Endothelial cell of umbilical vein (primary cell): ENCODE measurements around the gene BPIFA2. TPM values are rescaled to one million over a fixed set of nuclear protein-coding genes. Genes with fewer than 3 reads are reported as not detected.

ENCODE experiments used
- BruUV-seq: library from RNA; stranded (reverse); fragments of 400-500 nt; replicated peaks from 2 replicates; lab custom pipeline; 2021; lab: Mats Ljungman, UMichigan
- CTCF ChIA-PET: fragments of 300-600, 350-600 bp; sonication (Branson Sonifier 250); formaldehyde crosslinking; loops from one replicate; lab custom pipeline; 2021; ENCODE audit warnings: antibody characterized with exemption, inconsistent platforms; lab: Charles Lee
- POLR2A ChIA-PET: fragments of 300-600, 350-600 bp; sonication (Branson Sonifier 250); formaldehyde crosslinking; loops from one replicate; lab custom pipeline; 2021; ENCODE audit warnings: antibody characterized with exemption, inconsistent platforms; lab: Charles Lee
- DNase-seq: peaks from one replicate; pipeline ENCODE4 v3.0.0-alpha.2; 2011; ENCODE audit warnings: low read depth, low spot score
- FAIRE-seq: peaks from 2 replicates; lab custom pipeline; 2011; peaks lifted over from hg19 to GRCh38; lab: Jason Lieb, UNC
- H2AFZ ChIP-seq: 2 replicates; pipeline ENCODE4 v1.6.0; 2012; ENCODE audit warnings: low read depth, low read length, control low read depth, inconsistent platforms
- H3K27ac ChIP-seq: 2 replicates; pipeline ENCODE4 v1.5.1; 2011; ENCODE audit warnings: low read depth, mild to moderate bottlenecking, control low read depth, low read length, moderate library complexity; ENCODE audit not compliant: insufficient read depth
- H3K27me3 ChIP-seq, 2 experiments: 2 replicates each; pipeline versions ENCODE4 v1.6.0 to v1.6.1; 2011; ENCODE audit warnings: low read length in 2 of 2, mixed read lengths in 1 of 2; ENCODE audit not compliant: control insufficient read depth in 2 of 2, insufficient read depth in 2 of 2
- H3K36me3 ChIP-seq, 2 experiments: 2 replicates in 1 of 2; 3 replicates in 1 of 2; pipeline ENCODE4 v1.5.1; 2011; ENCODE audit warnings: low read length in 2 of 2, mild to moderate bottlenecking in 1 of 2, moderate library complexity in 1 of 2; ENCODE audit not compliant: control insufficient read depth in 2 of 2, insufficient read depth in 2 of 2; ENCODE audit errors: extremely low read depth in 1 of 2
- H3K4me1 ChIP-seq: 3 replicates; pipeline ENCODE4 v1.5.1; 2011; ENCODE audit warnings: mild to moderate bottlenecking, low read length; ENCODE audit not compliant: control insufficient read depth, insufficient read depth; ENCODE audit errors: extremely low read depth
- H3K4me2 ChIP-seq: 2 replicates; pipeline ENCODE4 v1.6.1; 2011; ENCODE audit warnings: low read length, control low read depth, mixed read lengths; ENCODE audit not compliant: insufficient read depth
- H3K4me3 ChIP-seq, 3 experiments: fragments of 200-600 bp in 1 of 3; sonication (generic), shearing (Covaris generic) in 1 of 3; replicated peaks in 1 of 3; 2 replicates each; pipeline ENCODE4 v1.5.1; 2011 to 2016; ENCODE audit warnings: control low read depth in 3 of 3, low read length in 3 of 3, mild to moderate bottlenecking in 2 of 3, inconsistent platforms in 1 of 3, low read depth in 1 of 3, moderate library complexity in 1 of 3; ENCODE audit not compliant: insufficient read depth in 1 of 3
- H3K79me2 ChIP-seq: 2 replicates; pipeline ENCODE4 v1.6.0; 2012; ENCODE audit warnings: low read length, inconsistent platforms; ENCODE audit not compliant: control insufficient read depth, insufficient read depth
- H3K9ac ChIP-seq: replicated peaks from 2 replicates; pipeline ENCODE3; 2011; ENCODE audit warnings: low read length, control low read depth; ENCODE audit not compliant: insufficient read depth; ENCODE audit errors: extremely low read depth
- H3K9me1 ChIP-seq: replicated peaks from 3 replicates; pipeline ENCODE4 v1.6.0; 2011; ENCODE audit warnings: mild to moderate bottlenecking, low read length; ENCODE audit not compliant: control insufficient read depth, insufficient read depth; ENCODE audit errors: extremely low read depth
- H3K9me3 ChIP-seq: replicated peaks from 2 replicates; pipeline ENCODE4 v1.5.1; 2012; ENCODE audit warnings: low read length, inconsistent platforms; ENCODE audit not compliant: control insufficient read depth, insufficient read depth
- H4K20me1 ChIP-seq: replicated peaks from 2 replicates; pipeline ENCODE3; 2011; ENCODE audit warnings: mild to moderate bottlenecking, low read length; ENCODE audit not compliant: control insufficient read depth, insufficient read depth; ENCODE audit errors: extremely low read depth
- EZH2 ChIP-seq: IDR thresholded peaks from 2 replicates; pipeline ENCODE4 v1.6.1; 2012; ENCODE audit warnings: borderline replicate concordance, low read depth, mild to moderate bottlenecking, moderate library complexity, low read length, inconsistent platforms; ENCODE audit not compliant: severe bottlenecking
- FOS ChIP-seq: IDR thresholded peaks from 2 replicates; pipeline ENCODE4 v1.6.1; 2011; ENCODE audit warnings: mild to moderate bottlenecking, low read length, moderate library complexity, borderline replicate concordance; ENCODE audit not compliant: insufficient read depth
- GATA2 ChIP-seq: IDR thresholded peaks from 2 replicates; pipeline ENCODE4 v1.7.0; 2011; ENCODE audit warnings: low read depth, mild to moderate bottlenecking, moderate library complexity, mixed read lengths, low read length; ENCODE audit not compliant: insufficient read length, insufficient read depth
- JUN ChIP-seq: IDR thresholded peaks from 2 replicates; pipeline ENCODE4 v1.6.1; 2011; ENCODE audit warnings: borderline replicate concordance, low read depth; ENCODE audit not compliant: insufficient read length, insufficient read depth
- MYC ChIP-seq: IDR thresholded peaks from one replicate; pipeline ENCODE4 v1.6.1; 2011; ENCODE audit warnings: mild to moderate bottlenecking, low read depth, low read length
- POLR2A ChIP-seq: IDR thresholded peaks from 2 replicates; pipeline ENCODE4 v1.6.1; 2012; ENCODE audit warnings: low read depth, mild to moderate bottlenecking, control low read depth, low read length
- POLR2AphosphoS5 ChIP-seq: IDR thresholded peaks from 2 replicates; pipeline ENCODE4 v1.6.1; 2012; ENCODE audit warnings: low read depth, mild to moderate bottlenecking, control low read depth, low read length, moderate library complexity; ENCODE audit not compliant: insufficient read depth
- dilution Hi-C: fragments of 300-500 bp; cut with MboI; formaldehyde crosslinking; loops from one replicate; pipeline ENCODE4 v1.15.0; 2019; ENCODE audit warnings: low sequenced_read_pairs; ENCODE audit not compliant: extremely low pct_ligation_motif_present
- intact Hi-C: fragments of 100-400 bp; cut with micrococcal nuclease; formaldehyde crosslinking; loops from one replicate; pipeline ENCODE4 v1.10.0; 2022
- polyA plus RNA-seq, 4 experiments: library from polyadenylated mRNA; depleted of rRNA in 3 of 4; stranded (reverse) in 3 of 4; unstranded in 1 of 4; fragments of >200 nt; gene quantifications; 2 replicates each; pipeline versions ENCODE4 v1.2.1 to v1.2.3, GENCODE V29; 2011 to 2012; ENCODE audit warnings: missing spikeins in 1 of 4
- total RNA-seq: library from RNA; stranded (reverse); gene quantifications from 2 replicates; pipeline ENCODE4 v1.2.3, GENCODE V29; 2021
- TF ChIP-seq, protein P1 (sequence below), 2 donors: IDR thresholded peaks; 1 replicate in 1 of 2; 2 replicates in 1 of 2; pipeline ENCODE4 v1.5.1; 2011; ENCODE audit warnings: low read length in 2 of 2, mild to moderate bottlenecking in 2 of 2, moderate library complexity in 2 of 2, control low read depth in 1 of 2, inconsistent platforms in 1 of 2, low read depth in 1 of 2; ENCODE audit not compliant: insufficient read depth in 1 of 2; ENCODE audit errors: extremely low read depth in 1 of 2
- TF ChIP-seq, protein P2 (sequence below): IDR thresholded peaks from 2 replicates; pipeline ENCODE4 v1.6.1; 2011; ENCODE audit not compliant: insufficient read depth, insufficient read length

Gene BPIFA2
- total and polyA plus RNA-seq, 2 donors (not counting 3 experiments of a cell fraction or from before 2014, with no cell fraction given), result not detected

DNA sequence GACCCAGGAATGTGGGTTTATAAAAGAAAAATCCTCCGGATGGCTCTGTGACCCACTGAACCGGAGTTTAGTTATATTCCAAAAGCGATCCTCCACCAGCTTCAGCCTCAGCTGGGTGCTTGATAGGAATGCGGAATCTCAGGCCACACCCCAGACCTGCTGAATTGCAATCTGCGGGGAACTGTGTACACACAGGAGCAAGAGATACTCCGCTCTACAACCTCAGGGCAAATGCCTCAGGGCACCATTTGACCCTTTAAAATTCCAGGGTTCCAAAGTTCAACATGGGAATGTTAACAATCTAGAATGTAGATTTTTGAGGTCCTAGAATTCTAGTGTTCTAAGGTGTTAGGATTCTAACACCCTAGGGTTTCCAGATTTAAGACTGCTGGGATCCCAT is 10.8 kb downstream of the BPIFA2 start:
- Histone ChIP-seq H3K27me3 (no peaks in the 10 kb centered on the region), H3K4me2 (no peak overlapping the region), H3K9me3 (no peaks in the 10 kb centered on the region), H3K4me3 (no peak overlapping the region), H3K4me1 (no peaks in the 10 kb centered on the region), H3K9me1 (no peaks in the 10 kb centered on the region), H3K79me2 (no peaks in the 10 kb centered on the region), H3K27ac (no peak overlapping the region), H2AFZ (no peak overlapping the region), H3K36me3 (no peaks in the 10 kb centered on the region), H4K20me1 (no peaks in the 10 kb centered on the region), H3K9ac (no peak overlapping the region)
- POLR2A ChIA-PET, result no interaction called here
- FAIRE-seq (no peak), DNase-seq (no peak)
- BruUV-seq, result no TSS peak
- TF ChIP-seq, protein P1, sequence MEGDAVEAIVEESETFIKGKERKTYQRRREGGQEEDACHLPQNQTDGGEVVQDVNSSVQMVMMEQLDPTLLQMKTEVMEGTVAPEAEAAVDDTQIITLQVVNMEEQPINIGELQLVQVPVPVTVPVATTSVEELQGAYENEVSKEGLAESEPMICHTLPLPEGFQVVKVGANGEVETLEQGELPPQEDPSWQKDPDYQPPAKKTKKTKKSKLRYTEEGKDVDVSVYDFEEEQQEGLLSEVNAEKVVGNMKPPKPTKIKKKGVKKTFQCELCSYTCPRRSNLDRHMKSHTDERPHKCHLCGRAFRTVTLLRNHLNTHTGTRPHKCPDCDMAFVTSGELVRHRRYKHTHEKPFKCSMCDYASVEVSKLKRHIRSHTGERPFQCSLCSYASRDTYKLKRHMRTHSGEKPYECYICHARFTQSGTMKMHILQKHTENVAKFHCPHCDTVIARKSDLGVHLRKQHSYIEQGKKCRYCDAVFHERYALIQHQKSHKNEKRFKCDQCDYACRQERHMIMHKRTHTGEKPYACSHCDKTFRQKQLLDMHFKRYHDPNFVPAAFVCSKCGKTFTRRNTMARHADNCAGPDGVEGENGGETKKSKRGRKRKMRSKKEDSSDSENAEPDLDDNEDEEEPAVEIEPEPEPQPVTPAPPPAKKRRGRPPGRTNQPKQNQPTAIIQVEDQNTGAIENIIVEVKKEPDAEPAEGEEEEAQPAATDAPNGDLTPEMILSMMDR (IDR thresholded peaks at IDR 0.05; ENCODE audit: extremely low read depth in 1 of 2, insufficient read depth in 1 of 2, low read depth in 1 of 2, low read length in 2 of 2), result no peak
- TF ChIP-seq, protein P2, sequence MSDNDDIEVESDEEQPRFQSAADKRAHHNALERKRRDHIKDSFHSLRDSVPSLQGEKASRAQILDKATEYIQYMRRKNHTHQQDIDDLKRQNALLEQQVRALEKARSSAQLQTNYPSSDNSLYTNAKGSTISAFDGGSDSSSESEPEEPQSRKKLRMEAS, result no peak
- TF ChIP-seq JUN, result no peak
- TF ChIP-seq MYC, result no peak
- no peak for TF ChIP-seq EZH2
- TF ChIP-seq POLR2AphosphoS5, result no peak
- no peak for TF ChIP-seq FOS
- TF ChIP-seq POLR2A, result no peak
- TF ChIP-seq GATA2, result no peak
- CTCF ChIA-PET, result no interaction called here
- intact Hi-C loops (no loop called here), dilution Hi-C loops (no loop called here)
